Islet of Langerhans (tissue), 1 donor: ENCODE data around the gene HSPA12B.

Experiments used
- FAIRE-seq: peaks from one replicate; lab custom pipeline; 2011; peaks lifted over from hg19 to GRCh38; lab: Jason Lieb, UNC

The HSPA12B gene

GRCh38 chr20:3732327-3733118 is at the start of gene HSPA12B:
TSS of gene HSPA12B (plus strand) at chr20:3732685. CDS start at chr20:3738675, 5,990 bp downstream.
- no peak for FAIRE-seq

GRCh38 chr20:3685341-3685740 is 47.1 kb upstream of the HSPA12B start:
- FAIRE-seq = no peak

- no peak for FAIRE-seq
These were observed 46.1 kb upstream of the HSPA12B start for GRCh38 chr20:3686421-3686820.

GRCh38 chr20:3686867-3687321 is 45.6 kb upstream of the HSPA12B start:
- FAIRE-seq = no peak

GRCh38 chr20:3687655-3688054 is 44.8 kb upstream of the HSPA12B start:
- no peak for FAIRE-seq

- FAIRE-seq = no peak
These were observed 42.5 kb upstream of the HSPA12B start for GRCh38 chr20:3689978-3690377.

GRCh38 chr20:3690413-3690812 is 42.1 kb upstream of the HSPA12B start:
- FAIRE-seq = no peak

GRCh38 chr20:3691306-3691705 is 41.2 kb upstream of the HSPA12B start:
- no peak for FAIRE-seq

GRCh38 chr20:3691897-3692296 is 40.6 kb upstream of the HSPA12B start:
- no peak for FAIRE-seq

GRCh38 chr20:3692706-3693294 is 39.7 kb upstream of the HSPA12B start:
- FAIRE-seq = no peak

- FAIRE-seq = no peak
These were observed 39.1 kb upstream of the HSPA12B start for GRCh38 chr20:3693376-3693775.

- no peak for FAIRE-seq
These were observed 37.6 kb upstream of the HSPA12B start for GRCh38 chr20:3694864-3695263.

GRCh38 chr20:3696200-3696599 is 36.3 kb upstream of the HSPA12B start:
- no peak for FAIRE-seq

GRCh38 chr20:3696745-3697587 is 35.5 kb upstream of the HSPA12B start:
- FAIRE-seq = no peak

- FAIRE-seq = no peak
These were observed 34.7 kb upstream of the HSPA12B start for GRCh38 chr20:3697588-3698305.

GRCh38 chr20:3698591-3699001 is 33.9 kb upstream of the HSPA12B start:
- FAIRE-seq = no peak

- FAIRE-seq = no peak
These were observed 33.4 kb upstream of the HSPA12B start for GRCh38 chr20:3699037-3699436.

GRCh38 chr20:3701061-3701998 is 31.2 kb upstream of the HSPA12B start:
- FAIRE-seq = no peak

GRCh38 chr20:3702611-3703391 is 29.7 kb upstream of the HSPA12B start:
- no peak for FAIRE-seq

GRCh38 chr20:3704087-3704486 is 28.4 kb upstream of the HSPA12B start:
- FAIRE-seq = no peak
